ENCODE data around the gene NAMPT. TPM values are rescaled to one million over a fixed set of nuclear protein-coding genes. Genes with fewer than 3 reads are reported as not detected.

Gene NAMPT
- polyA plus RNA-seq, 2 of the 4 experiments (the other 2 are of a cell fraction), result 213 to 274 TPM

- TF ChIP-seq HES2 (IDR thresholded peaks at IDR 0.05) (no peak), ZFP36 (IDR thresholded peaks at IDR 0.05; ENCODE audit: borderline replicate concordance, partially characterized antibody) (no peak), RFX5 (IDR thresholded peaks at IDR 0.05) (no peak), CHD4 (IDR thresholded peaks at IDR 0.05; ENCODE audit: borderline replicate concordance) (no peak), HEYL (CRISPR knock-in tag; IDR thresholded peaks at IDR 0.05) (no peak), BHLHE40 (IDR thresholded peaks at IDR 0.05; ENCODE audit: low read depth, low read length) (peak; percentile 93), SREBF2 (IDR thresholded peaks at IDR 0.05) (no peak), KDM1A (IDR thresholded peaks at IDR 0.05; ENCODE audit: low read depth) (no peak), KDM5A (IDR thresholded peaks at IDR 0.05) (no peak), JUNB (IDR thresholded peaks at IDR 0.05) (no peak), GATA3 (IDR thresholded peaks at IDR 0.05; ENCODE audit: borderline replicate concordance) (no peak; the same call in 1 of the 2 replicates), TFCP2L1 (CRISPR knock-in tag; IDR thresholded peaks at IDR 0.05) (no peak), NPAS2 (CRISPR knock-in tag; IDR thresholded peaks at IDR 0.05; ENCODE audit: borderline replicate concordance) (no peak), HMGXB4 (CRISPR knock-in tag; IDR thresholded peaks at IDR 0.05; ENCODE audit: borderline replicate concordance) (no peak), HOXB13 (CRISPR knock-in tag; IDR thresholded peaks at IDR 0.05; ENCODE audit: low read depth) (no peak), EHF (CRISPR knock-in tag; IDR thresholded peaks at IDR 0.05) (no peak), BCL3 (IDR thresholded peaks at IDR 0.05) (0 out of 3 replicates have a peak, but pooled peaks have one; percentile 33), ZSCAN20 (CRISPR knock-in tag; IDR thresholded peaks at IDR 0.05) (no peak), MAZ (IDR thresholded peaks at IDR 0.05; ENCODE audit: borderline replicate concordance, low read depth, low read length) (peak; percentile 58; the same call in 1 of the 2 replicates), FOSL2 (IDR thresholded peaks at IDR 0.05) (no peak), FOSL2 (CRISPR knock-in tag; IDR thresholded peaks at IDR 0.05) (peak; percentile 30; the same call in 1 of the 2 replicates), HOXA7 (CRISPR knock-in tag; IDR thresholded peaks at IDR 0.05) (no peak), REST (IDR thresholded peaks at IDR 0.05) (no peak), HDAC2 (IDR thresholded peaks at IDR 0.05) (no peak), CBX8 (IDR thresholded peaks at IDR 0.05) (no peak), SMC3 (IDR thresholded peaks at IDR 0.05) (peak; percentile 31; the same call in 2 of the 3 replicates), USF2 (IDR thresholded peaks at IDR 0.05) (peak; percentile 82), EP300 (IDR thresholded peaks at IDR 0.05) (no peak; a peak in 1 of 5 replicates), ZNF302 (CRISPR knock-in tag; IDR thresholded peaks at IDR 0.05) (no peak), PHF8 (IDR thresholded peaks at IDR 0.05; ENCODE audit: borderline replicate concordance, low read depth) (peak; percentile 80; the same call in 1 of the 2 replicates), MAFK (IDR thresholded peaks at IDR 0.05; ENCODE audit: partially characterized antibody) (no peak), CEBPB (IDR thresholded peaks at IDR 0.05) (no peak), FOXS1 (CRISPR knock-in tag; IDR thresholded peaks at IDR 0.05) (no peak), HOXB5 (CRISPR knock-in tag; IDR thresholded peaks at IDR 0.05) (no peak), ZC3H11A (IDR thresholded peaks at IDR 0.05) (0 out of 2 replicates have a peak, but pooled peaks have one; percentile 2), TP53 (CRISPR knock-in tag; IDR thresholded peaks at IDR 0.05) (no peak), CBX2 (IDR thresholded peaks at IDR 0.05; ENCODE audit: borderline replicate concordance, low read depth) (no peak), RCOR1 (IDR thresholded peaks at IDR 0.05; ENCODE audit: low read depth, low read length) (no peak)
Measured at GRCh38 chr7:106285051-106285854, 470 bp upstream of the NAMPT start (continued).

All from A549 (cell line).